ENCODE data around the gene CEP192.

- TF ChIP-seq POLR2AphosphoS5 (IDR thresholded peaks at IDR 0.05; ENCODE audit: low read depth, low read length) (no peak), POLR2A (IDR thresholded peaks at IDR 0.05; ENCODE audit: low read depth, low read length) (no peak)
Measured at GRCh38 chr18:12943215-12943614, 47.9 kb upstream of the CEP192 start.
